HCT116 (cell line): ENCODE data around the gene CCDC90B. TPM values are rescaled to one million over a fixed set of nuclear protein-coding genes. Genes with fewer than 3 reads are reported as not detected.

ENCODE experiments used
- ATAC-seq: fragments of 200-7000 bp; cut with Tn5 transposase; 2 replicates; pipeline ENCODE4 v1.9.1; 2020; ENCODE audit warnings: mild to moderate bottlenecking, moderate library complexity
- BruUV-seq: library from RNA; stranded (reverse); fragments of 400-500 nt; replicated peaks from 2 replicates; lab custom pipeline; 2021; lab: Mats Ljungman, UMichigan
- CTCF ChIA-PET: fragments of 300-600 bp; sonication (Branson Sonifier 250); formaldehyde crosslinking; loops from one replicate; lab custom pipeline; 2021; ENCODE audit warnings: antibody characterized with exemption; lab: Charles Lee
- POLR2A ChIA-PET: fragments of 300-600, 350-600 bp; sonication (Branson Sonifier 250); formaldehyde crosslinking; loops from one replicate; lab custom pipeline; 2021; ENCODE audit warnings: antibody characterized with exemption; lab: Charles Lee
- RAD21 ChIA-PET, 2 experiments: fragments of 300-600 bp; sonication (Branson Sonifier 250); formaldehyde crosslinking; loops; one replicate each; lab custom pipeline; 2023; ENCODE audit warnings: low total read pairs in 2 of 2; ENCODE audit not compliant: uncharacterized antibody in 2 of 2, unreplicated experiment in 2 of 2, low non-redundant PET in 1 of 2; lab: Charles Lee
- DNase-seq: peaks from one replicate; pipeline ENCODE4 v3.0.0-alpha.2; 2010; ENCODE audit warnings: low read depth, low spot score
- H2AFZ ChIP-seq: fragments of 200-600 bp; shearing (Covaris generic), sonication (generic); 2 replicates; pipeline ENCODE4 v1.6.1; 2017; ENCODE audit warnings: low read depth, mixed run types, mixed read lengths, antibody characterized with exemption, low read length; ENCODE audit not compliant: poor library complexity, severe bottlenecking
- H3K27ac ChIP-seq: 2 replicates; pipeline ENCODE4 v1.5.1; 2012; ENCODE audit warnings: low read depth, low read length
- H3K27me3 ChIP-seq: fragments of 200-600 bp; sonication (generic); 2 replicates; pipeline ENCODE4 v1.6.1; 2016; ENCODE audit warnings: mixed run types, low read length, mixed read lengths; ENCODE audit not compliant: insufficient read depth
- H3K36me3 ChIP-seq, 2 experiments: fragments of 200-500 bp in 1 of 2; fragments of 200-600 bp in 1 of 2; sonication (Bioruptor generic) in 1 of 2; sonication (generic) in 1 of 2; 2 replicates each; pipeline versions ENCODE4 v1.5.1 to v1.6.1; 2014 to 2016; ENCODE audit warnings: low read length in 2 of 2, inconsistent platforms in 1 of 2, mixed read lengths in 1 of 2, mixed run types in 1 of 2; ENCODE audit not compliant: insufficient read depth in 2 of 2, control insufficient read depth in 1 of 2
- H3K4me1 ChIP-seq, 2 experiments: fragments of 200-600 bp in 1 of 2; sonication (generic) in 1 of 2; 2 replicates each; pipeline versions ENCODE4 v1.5.1 to v1.6.1; 2012 to 2017; ENCODE audit warnings: low read length in 2 of 2, inconsistent platforms in 1 of 2, mild to moderate bottlenecking in 1 of 2, mixed read lengths in 1 of 2, mixed run types in 1 of 2, moderate library complexity in 1 of 2; ENCODE audit not compliant: insufficient read depth in 2 of 2, control insufficient read depth in 1 of 2
- H3K4me2 ChIP-seq: fragments of 200-600 bp; sonication (generic); 2 replicates; pipeline ENCODE4 v1.6.1; 2017; ENCODE audit warnings: mixed run types, low read length, mixed read lengths
- H3K4me3 ChIP-seq, 2 experiments: fragments of 200-600 bp in 1 of 2; sonication (generic) in 1 of 2; replicated peaks in 1 of 2; 2 replicates each; pipeline ENCODE4 v1.5.1; 2011 to 2016; ENCODE audit warnings: low read length in 2 of 2, control low read depth in 1 of 2, low read depth in 1 of 2, mild to moderate bottlenecking in 1 of 2, mixed read lengths in 1 of 2, mixed run types in 1 of 2
- H3K79me2 ChIP-seq: fragments of 200-600 bp; sonication (generic); 2 replicates; pipeline ENCODE4 v1.6.1; 2017; ENCODE audit warnings: mild to moderate bottlenecking, mixed run types, low read length, moderate library complexity, mixed read lengths; ENCODE audit not compliant: insufficient read depth
- H3K9ac ChIP-seq: fragments of 200-600 bp; sonication (generic); 2 replicates; pipeline ENCODE4 v1.6.1; 2016; ENCODE audit warnings: low read length, mixed read lengths
- H3K9me2 ChIP-seq: fragments of 200-600 bp; sonication (generic), shearing (Covaris generic); 2 replicates; pipeline ENCODE4 v1.6.1; 2017; ENCODE audit warnings: mixed run types, mild to moderate bottlenecking, moderate library complexity; ENCODE audit not compliant: insufficient read depth
- H3K9me3 ChIP-seq, 2 experiments: fragments of 200-500 bp in 1 of 2; fragments of 200-600 bp in 1 of 2; sonication (Bioruptor generic) in 1 of 2; sonication (generic) in 1 of 2; 2 replicates each; pipeline ENCODE4 v1.6.1; 2014 to 2017; ENCODE audit warnings: low read length in 2 of 2, mixed read lengths in 2 of 2, inconsistent platforms in 1 of 2, low read depth in 1 of 2, mild to moderate bottlenecking in 1 of 2, mixed run types in 1 of 2, moderate library complexity in 1 of 2; ENCODE audit not compliant: control insufficient read depth in 1 of 2, insufficient read depth in 1 of 2
- H4K20me1 ChIP-seq: fragments of 200-600 bp; sonication (generic), shearing (Covaris generic); 2 replicates; pipeline ENCODE4 v1.6.1; 2017; ENCODE audit warnings: mixed run types, mild to moderate bottlenecking, moderate library complexity; ENCODE audit not compliant: insufficient read depth
- EGR1 ChIP-seq: IDR thresholded peaks from 2 replicates; pipeline ENCODE4 v1.6.1; 2012; ENCODE audit warnings: low read depth
- POLR2A ChIP-seq: IDR thresholded peaks from 2 replicates; pipeline ENCODE4 v1.7.0; 2011; ENCODE audit warnings: borderline replicate concordance; ENCODE audit not compliant: insufficient read depth, insufficient read length; ENCODE audit errors: extremely low read depth
- POLR2AphosphoS5 ChIP-seq: IDR thresholded peaks from 2 replicates; pipeline ENCODE4 v1.6.1; 2011; ENCODE audit warnings: mild to moderate bottlenecking, low read depth, low read length, moderate library complexity
- RAD21 ChIP-seq: IDR thresholded peaks from 2 replicates; pipeline ENCODE4 v1.6.1; 2012; ENCODE audit warnings: low read depth, mild to moderate bottlenecking
- SRF ChIP-seq: IDR thresholded peaks from 2 replicates; pipeline ENCODE4 v1.6.1; 2012; ENCODE audit warnings: low read depth
- YY1 ChIP-seq: IDR thresholded peaks from 2 replicates; pipeline ENCODE4 v1.6.1; 2011; ENCODE audit warnings: low read length, low read depth, moderate library complexity, mild to moderate bottlenecking; ENCODE audit not compliant: insufficient replicate concordance; ENCODE audit errors: extremely low read depth
- intact Hi-C: fragments of 100-400 bp; cut with micrococcal nuclease; formaldehyde crosslinking; loops from 2 replicates; pipeline ENCODE4 v1.10.0; 2022
- total RNA-seq: library from RNA; stranded (reverse); gene quantifications from one replicate; pipeline ENCODE4 v1.2.1, GENCODE V29; 2021; ENCODE audit not compliant: unreplicated experiment
- TF ChIP-seq, protein P1 (sequence below): IDR thresholded peaks from 2 replicates; pipeline ENCODE4 v1.6.1; 2012
- TF ChIP-seq, protein P2 (sequence below), 3 experiments: fragments of 200-600 bp in 1 of 3; sonication (generic) in 1 of 3; IDR thresholded peaks in 2 of 3; conservative IDR thresholded peaks in 1 of 3; 2 replicates each; pipeline ENCODE4 v1.5.1; 2012 to 2017; ENCODE audit warnings: low read depth in 2 of 3, low read length in 2 of 3, antibody characterized with exemption in 1 of 3, borderline replicate concordance in 1 of 3, control low read depth in 1 of 3, mild to moderate bottlenecking in 1 of 3, mixed read lengths in 1 of 3, mixed run types in 1 of 3, moderate library complexity in 1 of 3; ENCODE audit not compliant: insufficient read depth in 1 of 3
- TF ChIP-seq, protein P3 (sequence below): IDR thresholded peaks from 2 replicates; pipeline ENCODE4 v1.6.1; 2012; ENCODE audit warnings: low read depth
- TF ChIP-seq, protein P4 (sequence below): IDR thresholded peaks from 2 replicates; pipeline ENCODE4 v1.6.1; 2011; ENCODE audit warnings: mild to moderate bottlenecking, low read length, moderate library complexity; ENCODE audit not compliant: insufficient replicate concordance; ENCODE audit errors: extremely low read depth

Gene CCDC90B
- total RNA-seq, 1 experiment from 2014 or later, result 30.3 TPM

DNA sequence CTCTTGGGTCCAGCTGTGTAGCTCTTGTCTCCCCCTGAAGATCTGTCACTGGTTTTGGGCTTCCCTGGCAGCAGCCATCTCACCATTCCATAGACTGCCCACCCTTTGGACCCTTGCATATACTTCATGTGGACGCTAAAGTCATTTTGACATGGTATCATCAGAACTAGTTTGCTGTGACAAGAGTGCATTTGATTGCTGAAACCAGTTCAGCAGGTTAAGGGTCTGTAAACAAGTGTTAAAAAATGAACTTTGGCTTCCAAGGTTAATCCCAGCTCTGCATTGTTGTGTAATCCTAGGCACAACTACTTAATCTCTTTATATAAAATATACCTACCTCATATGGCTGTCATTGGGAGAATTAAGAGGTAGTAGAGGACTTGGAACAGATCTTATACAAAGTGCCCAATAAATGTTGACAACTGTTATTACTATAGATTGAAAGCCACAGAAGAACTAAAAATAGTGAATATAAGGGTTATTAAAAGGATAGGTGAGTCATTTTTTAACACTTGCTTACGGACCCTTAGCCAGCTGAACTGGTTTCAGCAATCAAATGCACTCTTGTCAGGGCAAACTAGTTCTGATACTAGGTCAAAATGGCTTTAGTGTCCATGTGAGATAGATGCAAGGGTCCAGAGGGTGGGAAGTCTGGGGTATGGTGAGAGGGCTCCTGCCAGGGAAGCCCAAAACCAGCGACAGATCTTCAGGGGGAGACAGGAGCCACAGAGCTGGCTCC is 29.4 kb downstream of the CCDC90B start:
- DNase-seq, result no peak
- Histone ChIP-seq H3K9me3 (no peaks in the 10 kb centered on the region), H3K27me3 (no peaks in the 10 kb centered on the region), H3K4me1 (peaks cover 6 to 17% of the 10 kb centered on the region in 2 experiments), H4K20me1 (no peaks in the 10 kb centered on the region), H3K4me3 (no peak overlapping the region), H3K4me2 (no peak overlapping the region), H2AFZ (no peak overlapping the region), H3K36me3 (peaks cover 0 to 5% of the 10 kb centered on the region in 2 experiments; a peak in 2 of 4 replicates), H3K27ac (no peak overlapping the region), H3K9ac (no peak overlapping the region), H3K9me2 (no peaks in the 10 kb centered on the region), H3K79me2 (no peaks in the 10 kb centered on the region)
- POLR2A ChIA-PET, result no interaction called here
- CTCF ChIA-PET, result no interaction called here
- ATAC-seq, result no peak
- BruUV-seq, result no TSS peak
- intact Hi-C loops, result no loop called here
- no peak for TF ChIP-seq YY1
- TF ChIP-seq POLR2A, result no peak
- TF ChIP-seq RAD21, result no peak
- TF ChIP-seq, protein P1, sequence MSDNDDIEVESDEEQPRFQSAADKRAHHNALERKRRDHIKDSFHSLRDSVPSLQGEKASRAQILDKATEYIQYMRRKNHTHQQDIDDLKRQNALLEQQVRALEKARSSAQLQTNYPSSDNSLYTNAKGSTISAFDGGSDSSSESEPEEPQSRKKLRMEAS, result no peak
- TF ChIP-seq EGR1, result no peak
- TF ChIP-seq, protein P2, sequence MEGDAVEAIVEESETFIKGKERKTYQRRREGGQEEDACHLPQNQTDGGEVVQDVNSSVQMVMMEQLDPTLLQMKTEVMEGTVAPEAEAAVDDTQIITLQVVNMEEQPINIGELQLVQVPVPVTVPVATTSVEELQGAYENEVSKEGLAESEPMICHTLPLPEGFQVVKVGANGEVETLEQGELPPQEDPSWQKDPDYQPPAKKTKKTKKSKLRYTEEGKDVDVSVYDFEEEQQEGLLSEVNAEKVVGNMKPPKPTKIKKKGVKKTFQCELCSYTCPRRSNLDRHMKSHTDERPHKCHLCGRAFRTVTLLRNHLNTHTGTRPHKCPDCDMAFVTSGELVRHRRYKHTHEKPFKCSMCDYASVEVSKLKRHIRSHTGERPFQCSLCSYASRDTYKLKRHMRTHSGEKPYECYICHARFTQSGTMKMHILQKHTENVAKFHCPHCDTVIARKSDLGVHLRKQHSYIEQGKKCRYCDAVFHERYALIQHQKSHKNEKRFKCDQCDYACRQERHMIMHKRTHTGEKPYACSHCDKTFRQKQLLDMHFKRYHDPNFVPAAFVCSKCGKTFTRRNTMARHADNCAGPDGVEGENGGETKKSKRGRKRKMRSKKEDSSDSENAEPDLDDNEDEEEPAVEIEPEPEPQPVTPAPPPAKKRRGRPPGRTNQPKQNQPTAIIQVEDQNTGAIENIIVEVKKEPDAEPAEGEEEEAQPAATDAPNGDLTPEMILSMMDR (IDR thresholded peaks at IDR 0.05 in 2 of 3, conservative IDR thresholded peaks at IDR 0.05 in 1 of 3; ENCODE audit: borderline replicate concordance in 1 of 3, insufficient read depth in 1 of 3, low read depth in 2 of 3, low read length in 2 of 3), result no peak
- RAD21 ChIA-PET, result no interaction called here

DNA sequence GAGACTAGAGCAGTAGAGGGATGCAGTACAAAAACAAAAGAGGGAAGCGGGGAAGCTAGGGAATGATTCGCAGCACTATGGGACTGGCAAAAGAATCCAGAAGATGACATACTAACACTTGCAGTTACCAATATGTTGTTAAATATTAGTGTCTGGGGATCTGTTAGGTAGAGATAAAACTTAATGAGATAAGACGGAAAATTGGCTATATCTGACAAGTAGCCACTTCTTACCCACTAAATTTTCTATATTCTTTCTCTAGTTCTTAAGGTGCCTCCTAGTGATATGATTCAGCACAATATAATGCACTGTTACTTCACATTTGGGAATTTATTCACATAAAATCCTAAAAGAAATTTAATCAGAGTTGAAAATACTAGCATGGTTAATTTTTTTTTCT is 30.8 kb downstream of the CCDC90B start:
- no peaks in the 10 kb centered on the region for H3K9me3 ChIP-seq
- ATAC-seq (no peak), DNase-seq (no peak)
- ChIA-PET CTCF (no interaction called here), RAD21 (no interaction called here), POLR2A (no interaction called here)
- no peaks in the 10 kb centered on the region for H3K9me2 ChIP-seq
- H3K36me3 ChIP-seq, result peaks cover 0 to 4% of the 10 kb centered on the region in 2 experiments; a peak in 2 of 4 replicates
- intact Hi-C loops, result no loop called here
- H2AFZ ChIP-seq, result no peak overlapping the region
- H3K9ac ChIP-seq, result no peak overlapping the region
- no peaks in the 10 kb centered on the region for H3K79me2 ChIP-seq
- no peak overlapping the region for H3K4me3 ChIP-seq
- no TSS peak for BruUV-seq
- no peak overlapping the region for H3K27ac ChIP-seq
- no peaks in the 10 kb centered on the region for H4K20me1 ChIP-seq
- H3K4me2 ChIP-seq, result no peak overlapping the region
- peaks cover 6 to 17% of the 10 kb centered on the region in 2 experiments for H3K4me1 ChIP-seq
- H3K27me3 ChIP-seq, result no peaks in the 10 kb centered on the region
- TF ChIP-seq, protein P3, sequence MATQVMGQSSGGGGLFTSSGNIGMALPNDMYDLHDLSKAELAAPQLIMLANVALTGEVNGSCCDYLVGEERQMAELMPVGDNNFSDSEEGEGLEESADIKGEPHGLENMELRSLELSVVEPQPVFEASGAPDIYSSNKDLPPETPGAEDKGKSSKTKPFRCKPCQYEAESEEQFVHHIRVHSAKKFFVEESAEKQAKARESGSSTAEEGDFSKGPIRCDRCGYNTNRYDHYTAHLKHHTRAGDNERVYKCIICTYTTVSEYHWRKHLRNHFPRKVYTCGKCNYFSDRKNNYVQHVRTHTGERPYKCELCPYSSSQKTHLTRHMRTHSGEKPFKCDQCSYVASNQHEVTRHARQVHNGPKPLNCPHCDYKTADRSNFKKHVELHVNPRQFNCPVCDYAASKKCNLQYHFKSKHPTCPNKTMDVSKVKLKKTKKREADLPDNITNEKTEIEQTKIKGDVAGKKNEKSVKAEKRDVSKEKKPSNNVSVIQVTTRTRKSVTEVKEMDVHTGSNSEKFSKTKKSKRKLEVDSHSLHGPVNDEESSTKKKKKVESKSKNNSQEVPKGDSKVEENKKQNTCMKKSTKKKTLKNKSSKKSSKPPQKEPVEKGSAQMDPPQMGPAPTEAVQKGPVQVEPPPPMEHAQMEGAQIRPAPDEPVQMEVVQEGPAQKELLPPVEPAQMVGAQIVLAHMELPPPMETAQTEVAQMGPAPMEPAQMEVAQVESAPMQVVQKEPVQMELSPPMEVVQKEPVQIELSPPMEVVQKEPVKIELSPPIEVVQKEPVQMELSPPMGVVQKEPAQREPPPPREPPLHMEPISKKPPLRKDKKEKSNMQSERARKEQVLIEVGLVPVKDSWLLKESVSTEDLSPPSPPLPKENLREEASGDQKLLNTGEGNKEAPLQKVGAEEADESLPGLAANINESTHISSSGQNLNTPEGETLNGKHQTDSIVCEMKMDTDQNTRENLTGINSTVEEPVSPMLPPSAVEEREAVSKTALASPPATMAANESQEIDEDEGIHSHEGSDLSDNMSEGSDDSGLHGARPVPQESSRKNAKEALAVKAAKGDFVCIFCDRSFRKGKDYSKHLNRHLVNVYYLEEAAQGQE, result no peak
- TF ChIP-seq SRF (no peak), YY1 (no peak), POLR2AphosphoS5 (no peak), RAD21 (no peak), EGR1 (no peak)
- TF ChIP-seq, protein P4, sequence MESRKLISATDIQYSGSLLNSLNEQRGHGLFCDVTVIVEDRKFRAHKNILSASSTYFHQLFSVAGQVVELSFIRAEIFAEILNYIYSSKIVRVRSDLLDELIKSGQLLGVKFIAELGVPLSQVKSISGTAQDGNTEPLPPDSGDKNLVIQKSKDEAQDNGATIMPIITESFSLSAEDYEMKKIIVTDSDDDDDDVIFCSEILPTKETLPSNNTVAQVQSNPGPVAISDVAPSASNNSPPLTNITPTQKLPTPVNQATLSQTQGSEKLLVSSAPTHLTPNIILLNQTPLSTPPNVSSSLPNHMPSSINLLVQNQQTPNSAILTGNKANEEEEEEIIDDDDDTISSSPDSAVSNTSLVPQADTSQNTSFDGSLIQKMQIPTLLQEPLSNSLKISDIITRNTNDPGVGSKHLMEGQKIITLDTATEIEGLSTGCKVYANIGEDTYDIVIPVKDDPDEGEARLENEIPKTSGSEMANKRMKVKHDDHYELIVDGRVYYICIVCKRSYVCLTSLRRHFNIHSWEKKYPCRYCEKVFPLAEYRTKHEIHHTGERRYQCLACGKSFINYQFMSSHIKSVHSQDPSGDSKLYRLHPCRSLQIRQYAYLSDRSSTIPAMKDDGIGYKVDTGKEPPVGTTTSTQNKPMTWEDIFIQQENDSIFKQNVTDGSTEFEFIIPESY, result no peak
